HG03025 (cell line): ENCODE measurements around the gene AUP1.

ENCODE experiments used
- ATAC-seq: cut with Tn5 transposase; IDR thresholded peaks from one replicate; pipeline ENCODE4 v1.9.1; 2021; ENCODE audit warnings: mild to moderate bottlenecking, moderate library complexity; ENCODE audit not compliant: unreplicated experiment, low FRiP score

Gene AUP1

GRCh38 chr2:74558284-74559230 lies 29.1 kb upstream of the AUP1 start:
- ATAC-seq: no peak

DNA sequence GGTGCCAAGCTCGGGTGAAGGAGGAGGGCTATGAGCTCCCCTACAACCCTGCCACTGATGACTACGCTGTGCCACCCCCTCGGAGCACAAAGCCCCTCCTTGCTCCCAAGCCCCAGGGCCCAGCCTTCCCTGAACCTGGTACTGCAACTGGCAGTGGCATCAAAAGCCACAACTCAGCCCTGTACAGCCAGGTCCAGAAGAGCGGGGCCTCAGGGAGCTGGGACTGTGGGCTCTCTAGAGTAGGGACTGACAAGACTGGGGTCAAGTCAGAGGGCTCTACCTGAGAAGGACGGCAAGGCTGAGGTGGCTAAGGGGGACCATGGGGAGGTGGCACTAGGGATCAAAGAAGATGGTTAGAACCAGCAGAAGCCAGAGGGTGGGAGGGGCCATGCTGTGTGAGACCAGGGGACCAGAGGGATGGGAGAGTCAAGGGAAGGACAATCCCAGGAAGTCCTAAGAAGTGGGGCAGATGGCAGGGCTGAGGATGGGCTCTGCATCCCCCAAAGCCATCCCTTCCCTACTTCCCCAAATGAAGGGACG lies 27.4 kb upstream of the AUP1 start:
- ATAC-seq: no peak

DNA sequence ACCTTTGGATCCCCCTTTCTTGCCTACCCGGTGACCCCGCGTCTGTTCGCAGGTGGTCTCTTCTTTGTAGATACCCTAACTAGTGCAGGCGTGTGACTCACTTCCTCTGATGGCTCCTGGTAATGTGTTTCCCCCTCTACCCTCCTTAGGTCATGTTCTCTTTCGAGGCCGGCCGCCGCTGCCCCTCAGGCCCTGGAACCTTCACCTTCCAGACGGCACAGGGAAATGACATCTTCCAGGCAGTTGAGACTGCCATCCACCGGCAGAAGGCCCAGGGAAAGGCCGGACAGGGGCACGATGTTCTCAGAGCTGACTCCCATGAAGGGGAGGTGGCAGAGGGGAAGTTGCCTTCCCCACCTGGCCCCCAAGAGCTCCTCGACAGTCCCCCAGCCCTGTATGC lies 26.7 kb upstream of the AUP1 start:
- ATAC-seq: no peak

- no peak for ATAC-seq
Observed at GRCh38 chr2:74555610-74556103, 26.2 kb upstream of the AUP1 start.

DNA sequence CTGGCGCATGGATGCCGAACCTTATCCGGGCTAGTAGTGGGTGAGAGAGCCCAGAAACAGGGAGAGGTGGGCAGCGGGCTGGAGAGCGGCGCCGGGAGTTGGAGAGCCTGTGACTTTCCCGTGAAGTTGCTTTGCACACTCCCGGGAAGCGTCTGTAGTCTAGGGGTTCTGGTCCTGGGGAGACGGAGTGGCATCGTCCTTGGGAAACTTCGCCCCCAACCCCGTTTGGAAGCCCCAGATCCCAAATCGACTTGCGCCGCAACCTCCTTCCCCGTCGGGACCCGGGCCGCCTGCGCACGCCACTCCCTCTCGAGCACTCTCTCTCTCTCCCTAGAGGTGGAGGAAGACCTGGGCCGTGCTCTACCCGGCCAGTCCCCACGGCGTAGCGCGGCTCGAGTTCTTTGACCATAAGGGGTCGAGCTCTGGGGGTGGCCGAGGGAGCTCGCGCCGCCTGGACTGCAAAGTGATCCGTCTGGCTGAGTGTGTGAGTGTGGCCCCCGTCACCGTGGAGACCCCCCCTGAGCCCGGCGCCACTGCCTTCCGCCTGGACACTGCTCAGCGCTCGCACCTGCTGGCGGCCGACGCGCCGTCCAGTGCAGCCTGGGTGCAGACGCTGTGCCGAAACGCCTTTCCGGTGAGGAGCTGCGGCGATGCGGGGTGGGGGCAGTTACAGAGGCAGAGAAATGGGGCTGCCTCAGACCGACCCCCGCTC lies 25.5 kb upstream of the AUP1 start:
- peak; percentile 40 for ATAC-seq

DNA sequence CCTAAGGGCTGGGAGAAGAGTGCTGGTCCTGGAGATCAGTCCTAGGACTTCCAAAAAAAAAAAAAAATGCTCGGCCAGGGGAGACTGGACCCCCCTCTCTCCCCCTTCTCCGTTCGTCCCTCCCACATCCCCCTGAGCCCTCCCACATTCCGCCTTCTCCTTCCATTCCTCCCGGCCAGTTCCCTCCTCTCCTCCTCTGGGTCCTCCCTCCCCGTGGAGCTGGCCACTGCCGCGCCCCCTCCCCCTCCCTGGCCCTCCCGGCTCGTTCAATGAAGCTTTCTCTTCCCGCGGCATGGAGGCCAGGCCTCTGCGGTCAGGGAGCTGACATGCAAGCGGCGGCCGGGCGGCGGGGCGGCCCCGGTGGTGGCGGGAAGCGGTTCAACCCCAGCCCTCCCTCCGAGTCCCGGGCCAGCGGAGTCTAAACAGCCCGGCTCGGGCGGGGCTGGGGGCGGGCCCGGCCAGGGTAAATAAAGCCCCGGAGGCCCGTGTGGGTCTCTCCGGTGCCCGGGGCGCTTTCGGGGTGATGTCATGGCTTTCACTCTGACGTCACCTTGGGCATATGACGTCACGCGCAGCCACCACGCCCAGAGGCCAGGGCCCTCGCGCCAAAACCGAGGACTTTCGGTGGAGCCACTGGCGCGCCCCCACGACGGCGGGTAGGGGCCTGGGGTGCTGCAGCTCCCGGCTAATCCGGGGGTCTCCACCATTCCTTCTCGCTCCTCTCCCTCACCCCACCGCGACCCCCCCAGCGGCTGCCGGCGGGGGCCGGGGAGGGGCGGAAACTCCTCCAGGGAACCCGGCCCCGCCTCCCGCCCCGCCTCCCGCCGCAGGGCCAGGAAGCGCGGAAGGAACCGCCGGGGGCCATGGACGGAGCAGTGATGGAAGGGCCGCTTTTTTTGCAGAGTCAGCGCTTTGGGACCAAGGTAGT lies 24.6 kb upstream of the AUP1 start, which contains the start of the genes DOK1 and LOXL3:
DOK1 (plus strand) TSS at position 829 of the 928 bp plus-strand sequence; CDS start at position 864, 35 bp downstream.
LOXL3 (minus strand) TSS at position 51 of the 928 bp plus-strand sequence. CDS start 1,308 bp downstream, outside the sequence.
- ATAC-seq: peak; percentile 37

DNA sequence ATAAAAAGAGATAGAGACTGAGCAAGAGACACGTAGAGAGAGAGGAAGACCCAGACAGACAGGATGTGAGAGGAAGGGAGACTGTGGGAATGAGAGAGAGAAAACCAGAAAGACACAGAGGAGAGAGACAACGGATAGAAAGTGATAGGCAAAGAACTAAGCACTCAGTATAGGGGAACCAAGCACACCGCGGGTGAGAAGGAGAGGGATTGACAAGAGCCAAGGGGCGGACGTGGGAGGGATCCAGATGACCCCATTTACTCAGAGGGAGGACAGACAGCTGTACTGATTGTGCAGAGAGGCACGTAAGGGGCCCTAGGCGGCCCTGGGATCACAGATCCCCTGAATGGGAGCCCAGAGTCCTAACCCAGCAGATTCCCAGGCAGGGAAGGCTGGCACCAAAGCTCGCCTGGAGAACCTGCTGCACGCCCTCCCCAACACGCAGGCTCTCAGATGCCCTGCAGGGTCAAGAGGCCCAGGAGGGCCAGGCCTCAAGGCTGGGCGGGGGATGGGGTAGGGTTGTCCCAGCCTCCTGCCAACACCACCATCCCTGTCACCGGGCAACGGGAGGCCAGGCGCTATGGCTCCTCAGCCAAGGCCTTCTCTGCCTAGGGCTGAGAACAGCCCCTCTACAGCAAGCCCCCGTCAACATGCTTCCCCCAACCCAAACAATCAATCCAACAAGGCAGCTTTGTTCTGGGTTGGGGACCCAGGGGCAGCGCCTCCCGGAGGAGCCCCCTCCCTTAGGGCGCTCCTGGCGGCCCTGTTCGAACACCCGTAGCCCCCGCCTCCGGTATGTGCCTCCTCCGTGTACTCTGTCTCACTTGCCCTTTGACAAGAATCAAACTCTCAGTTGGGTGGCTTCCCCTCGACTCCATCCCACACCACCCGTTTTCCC lies 23.7 kb upstream of the AUP1 start:
- no peak for ATAC-seq

GRCh38 chr2:74551942-74552913 lies 22.7 kb upstream of the AUP1 start:
- ATAC-seq: no peak

- no peak for ATAC-seq
Observed at GRCh38 chr2:74551530-74551929, 22.0 kb upstream of the AUP1 start.

- ATAC-seq: no peak
Observed at GRCh38 chr2:74550231-74550630, 20.7 kb upstream of the AUP1 start.

- ATAC-seq: no peak
Observed at GRCh38 chr2:74548900-74549826, 19.7 kb upstream of the AUP1 start.

DNA sequence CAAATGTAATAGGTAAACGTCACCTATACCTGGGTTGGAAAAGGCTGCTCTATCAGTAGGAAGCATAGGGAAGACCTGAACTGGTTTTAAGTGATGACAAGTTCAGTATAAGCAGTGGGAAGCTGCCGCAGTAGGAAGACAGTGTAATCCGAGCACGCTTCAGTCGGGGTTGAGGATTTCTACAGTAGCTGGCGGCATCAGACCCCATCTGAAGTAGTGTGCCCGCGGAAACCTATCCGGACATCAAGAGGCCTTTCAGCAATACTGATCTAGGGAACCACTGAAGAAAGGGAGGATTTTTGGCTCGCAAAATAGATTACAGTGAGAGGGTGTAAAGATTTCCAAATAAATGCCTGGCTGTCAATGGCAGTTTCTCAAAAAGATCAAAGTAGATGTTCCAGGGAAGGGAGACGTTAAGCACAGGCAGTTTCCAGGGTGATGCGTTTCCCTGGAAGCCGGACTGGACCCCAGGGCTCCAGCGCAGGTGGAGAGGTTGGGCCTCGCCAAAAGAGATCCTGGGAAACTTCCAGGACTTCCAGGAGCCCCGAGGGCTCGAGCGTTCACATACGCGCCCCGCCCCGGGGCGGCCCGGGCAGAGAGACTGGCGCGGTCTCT lies 18.9 kb upstream of the AUP1 start:
- ATAC-seq: no peak

DNA sequence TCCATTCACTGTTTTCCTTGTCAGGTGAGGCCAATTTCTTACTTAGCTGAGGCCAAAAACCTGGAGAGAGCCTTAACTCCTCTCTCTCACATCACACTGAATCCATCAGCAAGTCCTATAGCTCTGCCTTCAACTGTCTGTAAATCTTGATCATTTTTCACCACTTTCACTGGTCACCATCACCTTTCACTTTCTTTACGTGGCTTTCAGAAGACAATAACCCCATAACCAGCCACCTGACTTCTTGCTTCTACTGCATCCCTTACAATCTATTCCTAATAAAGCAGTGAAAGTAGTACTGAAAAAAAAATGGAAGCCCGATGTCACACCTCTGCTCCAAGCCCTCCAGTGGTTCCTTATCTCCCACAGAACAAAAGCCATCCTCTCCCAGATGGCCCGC lies 16.5 kb upstream of the AUP1 start:
- no peak for ATAC-seq

DNA sequence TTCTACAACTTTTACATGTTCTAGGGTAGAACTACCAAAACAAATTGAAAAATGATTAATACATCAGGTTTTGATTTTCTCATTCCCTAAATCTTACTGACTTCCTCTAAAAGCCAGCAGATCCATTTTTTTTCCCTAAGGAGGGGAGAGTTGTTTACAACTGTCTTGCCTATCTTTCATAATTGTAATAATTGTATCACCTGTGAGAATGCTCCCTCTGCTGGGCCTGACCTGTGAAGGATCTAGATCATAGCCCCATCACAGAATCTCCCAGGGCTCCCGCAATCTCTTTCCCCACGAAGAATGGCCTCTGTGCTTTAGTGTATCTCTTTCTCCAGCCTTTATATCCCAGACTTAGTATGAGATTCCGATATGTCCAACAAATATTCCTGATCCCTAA lies 15.1 kb upstream of the AUP1 start:
- no peak for ATAC-seq

DNA sequence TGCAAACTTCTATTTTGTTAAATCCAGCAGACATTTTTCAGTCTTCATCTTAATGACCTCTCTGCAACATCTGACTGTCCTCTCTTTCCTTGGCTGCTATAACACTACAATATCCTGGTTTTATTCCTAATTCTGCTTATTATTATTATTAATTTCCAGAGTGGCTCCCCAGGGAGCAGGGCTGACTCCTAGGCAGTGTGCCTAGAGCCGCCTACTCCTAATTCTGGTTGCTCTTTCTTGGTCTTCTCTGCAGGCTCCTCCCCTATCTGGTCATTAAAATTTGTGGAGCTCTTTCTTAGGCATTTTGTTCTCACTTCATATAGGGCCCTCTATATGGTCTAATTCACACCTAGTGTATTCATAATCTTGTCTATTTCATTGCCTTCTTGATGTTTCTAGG lies 13.5 kb upstream of the AUP1 start:
- no peak for ATAC-seq

- ATAC-seq: no peak
Observed at GRCh38 chr2:74540291-74540690, 10.8 kb upstream of the AUP1 start.
